ENCODE results near the gene MTPN.

Gene MTPN

GRCh38 chr7:135878284-135878683 lies 98.9 kb downstream of the MTPN start:
- no peak for DNase-seq

DNA sequence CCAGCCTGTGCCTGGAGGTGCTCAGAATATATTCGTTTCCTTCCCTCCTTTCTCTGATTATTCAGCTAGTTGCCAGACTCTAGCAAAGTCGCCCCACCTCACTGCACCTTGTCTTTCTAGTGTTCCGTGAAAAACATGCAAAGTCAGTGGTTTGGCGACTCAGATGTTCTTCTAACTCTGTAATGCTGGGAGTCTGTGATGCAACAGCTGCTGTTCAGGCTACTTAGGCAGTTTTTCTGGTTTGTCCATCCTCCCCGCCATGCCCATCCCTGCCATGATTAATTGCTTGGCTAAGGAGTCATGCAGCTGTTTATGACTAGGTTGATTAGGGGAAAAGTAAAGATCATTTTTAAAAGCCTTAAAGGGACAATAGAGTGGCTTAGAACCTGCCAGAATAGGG lies 99.4 kb downstream of the MTPN start:
- DNase-seq: no peak
